Neural cell (in vitro differentiated cells): Measurements from ENCODE around the gene SIRPG.

Experiments
- CTCF ChIP-seq: fragments of 450-650 bp; IDR thresholded peaks from 2 replicates; pipeline ENCODE4 v1.5.1; 2014; ENCODE audit warnings: antibody characterized with exemption, mild to moderate bottlenecking, moderate library complexity; ENCODE audit not compliant: poor library complexity, severe bottlenecking
- EP300 ChIP-seq: fragments of 450-650 bp; conservative IDR thresholded peaks from 2 replicates; pipeline ENCODE4 v1.6.1; 2014; ENCODE audit warnings: antibody characterized with exemption, mild to moderate bottlenecking, moderate library complexity; ENCODE audit not compliant: poor library complexity, severe bottlenecking
- EZH2 ChIP-seq: fragments of 200-600, 300-800 bp; shearing (Covaris generic), sonication (generic); IDR thresholded peaks from 2 replicates; pipeline ENCODE4 v1.6.1; 2014; ENCODE audit warnings: antibody characterized with exemption, low read length, borderline replicate concordance, mild to moderate bottlenecking; ENCODE audit not compliant: insufficient read depth, poor library complexity, severe bottlenecking
- MXI1 ChIP-seq: fragments of 450-650 bp; conservative IDR thresholded peaks from 2 replicates; pipeline ENCODE4 v1.6.1; 2014; ENCODE audit warnings: antibody characterized with exemption, mild to moderate bottlenecking; ENCODE audit not compliant: poor library complexity, severe bottlenecking
- POLR2AphosphoS5 ChIP-seq: IDR thresholded peaks from 2 replicates; pipeline ENCODE4 v1.6.1; 2012
- RAD21 ChIP-seq: fragments of 450-650 bp; conservative IDR thresholded peaks from 2 replicates; pipeline ENCODE4 v1.6.1; 2014; ENCODE audit warnings: antibody characterized with exemption, mild to moderate bottlenecking, moderate library complexity
- REST ChIP-seq: IDR thresholded peaks from 2 replicates; pipeline ENCODE4 v1.6.1; 2012; ENCODE audit warnings: borderline replicate concordance
- TAF1 ChIP-seq: IDR thresholded peaks from 2 replicates; pipeline ENCODE4 v1.6.1; 2012; ENCODE audit warnings: low read depth

- TF ChIP-seq RAD21 = no peak
- TF ChIP-seq MXI1 = no peak
- TF ChIP-seq EZH2 = no peak
- TF ChIP-seq CTCF = no peak
- TF ChIP-seq EP300 = no peak
- TF ChIP-seq POLR2AphosphoS5 = no peak
- TF ChIP-seq TAF1 = no peak
- TF ChIP-seq REST = no peak
Observed at GRCh38 chr20:1635291-1635979, 22.1 kb downstream of the SIRPG start.
